ENCODE measurements around the gene MASP1.

DNA sequence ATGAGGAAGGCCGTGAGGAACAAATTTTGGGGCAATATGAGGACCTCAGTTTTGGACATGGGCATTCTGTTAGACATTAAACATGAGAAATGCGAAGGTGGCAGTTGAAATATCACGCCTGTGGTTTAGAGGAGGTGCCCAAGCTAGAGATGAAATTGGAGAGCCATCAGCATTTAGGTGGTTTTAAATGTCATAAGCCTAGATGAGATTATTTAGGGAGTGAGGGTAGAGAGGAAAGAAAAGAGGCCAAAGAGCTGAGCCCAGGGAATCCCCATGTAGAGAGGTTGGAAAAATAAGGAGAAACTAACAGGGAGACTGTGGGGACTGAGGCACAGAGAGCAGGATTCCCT is 79.4 kb downstream of the MASP1 start:
- TF ChIP-seq CTCF (optimal IDR thresholded peaks at IDR 0.05 in 1 of 3, IDR thresholded peaks at IDR 0.05 in 1 of 3, conservative IDR thresholded peaks at IDR 0.05 in 1 of 3; ENCODE audit: extremely low read depth in 1 of 3, insufficient read depth in 2 of 3, low read length in 3 of 3), result no peak
- no peak for TF ChIP-seq EZH2 (IDR thresholded peaks at IDR 0.05; ENCODE audit: low read length)
